Measurements from ENCODE around the gene CCBE1.

Gene CCBE1

DNA sequence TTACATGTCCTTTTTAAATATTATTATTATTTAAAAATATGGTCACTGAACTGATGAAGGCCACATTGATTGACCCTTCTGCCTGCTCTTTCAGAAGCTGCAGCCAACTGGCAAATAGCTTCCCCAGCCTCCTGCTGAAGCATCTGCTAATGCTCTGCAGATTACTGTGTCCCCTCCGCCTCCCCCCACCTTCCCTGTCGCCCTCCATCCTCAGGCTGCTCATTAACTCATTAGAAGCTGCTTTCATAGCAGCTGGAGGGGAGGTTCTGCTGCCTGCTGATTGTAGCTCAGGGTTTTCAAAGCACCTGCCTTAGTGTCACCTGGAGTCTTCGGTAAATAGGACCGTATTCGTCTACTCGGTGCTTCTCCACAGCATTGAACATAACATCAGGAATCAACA is 313.4 kb downstream of the CCBE1 start:
- ATAC-seq (ENCODE audit: low read depth) (no peak), DNase-seq (ENCODE audit: low spot score) (no peak)
- Histone ChIP-seq H3K27ac (ENCODE audit: poor library complexity, severe bottlenecking) (no peak overlapping the region), H3K36me3 (ENCODE audit: low read depth) (no peaks in the 10 kb centered on the region), H3K27me3 (ENCODE audit: insufficient read depth, poor library complexity, severe bottlenecking) (no peaks in the 10 kb centered on the region), H3K4me1 (ENCODE audit: insufficient read depth, poor library complexity, severe bottlenecking) (no peaks in the 10 kb centered on the region), H3K9me3 (ENCODE audit: severe bottlenecking) (no peaks in the 10 kb centered on the region), H3K4me3 (ENCODE audit: severe bottlenecking) (no peak overlapping the region)
- TF ChIP-seq, protein P1, sequence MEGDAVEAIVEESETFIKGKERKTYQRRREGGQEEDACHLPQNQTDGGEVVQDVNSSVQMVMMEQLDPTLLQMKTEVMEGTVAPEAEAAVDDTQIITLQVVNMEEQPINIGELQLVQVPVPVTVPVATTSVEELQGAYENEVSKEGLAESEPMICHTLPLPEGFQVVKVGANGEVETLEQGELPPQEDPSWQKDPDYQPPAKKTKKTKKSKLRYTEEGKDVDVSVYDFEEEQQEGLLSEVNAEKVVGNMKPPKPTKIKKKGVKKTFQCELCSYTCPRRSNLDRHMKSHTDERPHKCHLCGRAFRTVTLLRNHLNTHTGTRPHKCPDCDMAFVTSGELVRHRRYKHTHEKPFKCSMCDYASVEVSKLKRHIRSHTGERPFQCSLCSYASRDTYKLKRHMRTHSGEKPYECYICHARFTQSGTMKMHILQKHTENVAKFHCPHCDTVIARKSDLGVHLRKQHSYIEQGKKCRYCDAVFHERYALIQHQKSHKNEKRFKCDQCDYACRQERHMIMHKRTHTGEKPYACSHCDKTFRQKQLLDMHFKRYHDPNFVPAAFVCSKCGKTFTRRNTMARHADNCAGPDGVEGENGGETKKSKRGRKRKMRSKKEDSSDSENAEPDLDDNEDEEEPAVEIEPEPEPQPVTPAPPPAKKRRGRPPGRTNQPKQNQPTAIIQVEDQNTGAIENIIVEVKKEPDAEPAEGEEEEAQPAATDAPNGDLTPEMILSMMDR (IDR thresholded peaks at IDR 0.05; ENCODE audit: poor library complexity, severe bottlenecking), result no peak

GRCh38 chr18:59382383-59382782 is 314.8 kb downstream of the CCBE1 start:
- no peaks in the 10 kb centered on the region for H3K4me1 ChIP-seq (ENCODE audit: insufficient read depth, poor library complexity, severe bottlenecking)
- H3K27me3 ChIP-seq (ENCODE audit: insufficient read depth, poor library complexity, severe bottlenecking), result no peaks in the 10 kb centered on the region
- H3K9me3 ChIP-seq (ENCODE audit: severe bottlenecking), result no peaks in the 10 kb centered on the region
- DNase-seq (ENCODE audit: low spot score) (no peak), ATAC-seq (ENCODE audit: low read depth) (no peak)
- H3K36me3 ChIP-seq (ENCODE audit: low read depth), result no peaks in the 10 kb centered on the region
- TF ChIP-seq, protein P1 (IDR thresholded peaks at IDR 0.05; ENCODE audit: poor library complexity, severe bottlenecking), result no peak
- H3K4me3 ChIP-seq (ENCODE audit: severe bottlenecking), result no peak overlapping the region
- no peak overlapping the region for H3K27ac ChIP-seq (ENCODE audit: poor library complexity, severe bottlenecking)

DNA sequence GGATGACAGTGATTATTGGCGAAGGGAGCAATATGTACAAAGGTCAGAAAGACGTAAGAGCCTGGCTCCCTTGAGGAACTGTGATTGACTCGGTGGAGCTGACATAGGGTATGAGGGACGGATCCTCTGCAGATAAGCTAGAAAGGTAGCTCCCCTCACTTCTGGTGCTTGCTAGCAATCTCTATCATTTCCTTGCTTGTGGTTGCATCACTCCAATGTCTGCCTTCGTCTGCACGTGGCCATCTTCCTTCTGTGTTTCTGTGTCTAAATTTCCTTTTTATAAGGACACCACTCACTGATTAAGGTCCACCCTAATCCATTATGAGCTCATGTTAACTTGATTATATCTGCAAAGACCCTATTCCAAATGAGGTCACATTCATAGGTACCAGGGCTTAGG is 315.3 kb downstream of the CCBE1 start:
- H3K36me3 ChIP-seq (ENCODE audit: low read depth), result no peaks in the 10 kb centered on the region
- no peak for ATAC-seq (ENCODE audit: low read depth)
- no peak overlapping the region for H3K27ac ChIP-seq (ENCODE audit: poor library complexity, severe bottlenecking)
- H3K27me3 ChIP-seq (ENCODE audit: insufficient read depth, poor library complexity, severe bottlenecking), result peaks cover under 1% of the 10 kb centered on the region
- no peak overlapping the region for H3K4me3 ChIP-seq (ENCODE audit: severe bottlenecking)
- H3K9me3 ChIP-seq (ENCODE audit: severe bottlenecking), result no peaks in the 10 kb centered on the region
- TF ChIP-seq, protein P1 (IDR thresholded peaks at IDR 0.05; ENCODE audit: poor library complexity, severe bottlenecking), result no peak
- DNase-seq (ENCODE audit: low spot score), result no peak
- no peaks in the 10 kb centered on the region for H3K4me1 ChIP-seq (ENCODE audit: insufficient read depth, poor library complexity, severe bottlenecking)

Data from RWPE2 (cell line).